HEK293 (cell line): ENCODE data around the gene TRA2A.

Experiments
- BCL11B ChIP-seq: fragments of 450-650 bp; formaldehyde crosslinking; IDR thresholded peaks from 2 replicates; pipeline ENCODE4 v1.5.1; 2016; ENCODE audit warnings: low read depth, missing biosample characterization, missing genetic modification characterization
- EGR2 ChIP-seq: fragments of 450-650 bp; formaldehyde crosslinking; IDR thresholded peaks from 2 replicates; pipeline ENCODE4 v1.5.1; 2016; ENCODE audit warnings: low read depth, missing biosample characterization, missing genetic modification characterization
- GLI2 ChIP-seq: fragments of 450-650 bp; formaldehyde crosslinking; IDR thresholded peaks from 2 replicates; pipeline ENCODE4; 2017; ENCODE audit warnings: missing biosample characterization, missing genetic modification characterization, low read depth, borderline replicate concordance
- HOXC10 ChIP-seq: sonication (generic); formaldehyde crosslinking; IDR thresholded peaks from 2 replicates; pipeline ENCODE4 v1.8.1; 2023; ENCODE audit warnings: mild to moderate bottlenecking, missing genetic modification reagents
- IKZF3 ChIP-seq: fragments of 450-650 bp; IDR thresholded peaks from 2 replicates; pipeline ENCODE4 v1.5.0; 2018; ENCODE audit warnings: missing biosample characterization, mild to moderate bottlenecking, missing genetic modification characterization, moderate library complexity
- MEIS1 ChIP-seq: sonication (generic); formaldehyde crosslinking; IDR thresholded peaks from 2 replicates; pipeline ENCODE4 v1.8.1; 2022; ENCODE audit warnings: missing genetic modification reagents, mild to moderate bottlenecking, borderline replicate concordance
- ZBTB11 ChIP-seq: fragments of 450-650 bp; formaldehyde crosslinking; conservative IDR thresholded peaks from 2 replicates; pipeline ENCODE4 v1.5.1; 2016; ENCODE audit warnings: low read depth, missing biosample characterization, missing genetic modification characterization
- ZFP69B ChIP-seq: fragments of 450-650 bp; formaldehyde crosslinking; IDR thresholded peaks from 2 replicates; pipeline ENCODE4 v1.5.1; 2016; ENCODE audit warnings: missing biosample characterization, missing genetic modification characterization
- ZNF132 ChIP-seq: fragments of 450-650 bp; formaldehyde crosslinking; IDR thresholded peaks from 2 replicates; pipeline ENCODE4 v1.5.1; 2017; ENCODE audit warnings: missing biosample characterization, missing genetic modification characterization, borderline replicate concordance
- ZNF138 ChIP-seq: fragments of 450-650 bp; formaldehyde crosslinking; IDR thresholded peaks from 2 replicates; pipeline ENCODE4 v1.5.1; 2016; ENCODE audit warnings: missing biosample characterization, missing genetic modification characterization, borderline replicate concordance
- ZNF140 ChIP-seq: fragments of 450-650 bp; formaldehyde crosslinking; IDR thresholded peaks from 2 replicates; pipeline ENCODE4 v1.5.1; 2016; ENCODE audit warnings: missing biosample characterization, missing genetic modification characterization
- ZNF155 ChIP-seq: fragments of 450-650 bp; formaldehyde crosslinking; IDR thresholded peaks from 2 replicates; pipeline ENCODE4 v1.5.1; 2016; ENCODE audit warnings: missing biosample characterization, missing genetic modification characterization
- ZNF19 ChIP-seq: fragments of 450-650 bp; formaldehyde crosslinking; IDR thresholded peaks from 2 replicates; pipeline ENCODE4; 2016; ENCODE audit warnings: missing biosample characterization, missing genetic modification characterization, low read depth
- ZNF24 ChIP-seq: fragments of 450-650 bp; formaldehyde crosslinking; IDR thresholded peaks from 2 replicates; pipeline ENCODE4 v1.5.1; 2016; ENCODE audit warnings: missing biosample characterization, missing genetic modification characterization
- ZNF280C ChIP-seq: fragments of 450-650 bp; formaldehyde crosslinking; IDR thresholded peaks from 2 replicates; pipeline ENCODE4 v1.5.1; 2016; ENCODE audit warnings: missing biosample characterization, missing genetic modification characterization
- ZNF311 ChIP-seq: fragments of 450-650 bp; formaldehyde crosslinking; IDR thresholded peaks from 2 replicates; pipeline ENCODE4 v1.5.1; 2017; ENCODE audit warnings: missing biosample characterization, missing genetic modification characterization, borderline replicate concordance
- ZNF324 ChIP-seq: fragments of 450-650 bp; formaldehyde crosslinking; IDR thresholded peaks from 2 replicates; pipeline ENCODE4 v1.5.1; 2016; ENCODE audit warnings: missing biosample characterization, missing genetic modification characterization
- ZNF350 ChIP-seq: fragments of 450-650 bp; formaldehyde crosslinking; IDR thresholded peaks from 2 replicates; pipeline ENCODE4 v1.5.0; 2017; ENCODE audit warnings: missing biosample characterization, mild to moderate bottlenecking, missing genetic modification characterization
- ZNF37A ChIP-seq: fragments of 450-650 bp; IDR thresholded peaks from 2 replicates; pipeline ENCODE4 v1.5.1; 2018; ENCODE audit warnings: missing biosample characterization, missing genetic modification characterization
- ZNF404 ChIP-seq: fragments of 450-650 bp; formaldehyde crosslinking; IDR thresholded peaks from 2 replicates; pipeline ENCODE4 v1.5.1; 2017; ENCODE audit warnings: missing biosample characterization, missing genetic modification characterization
- ZNF423 ChIP-seq: fragments of 450-650 bp; formaldehyde crosslinking; IDR thresholded peaks from 2 replicates; pipeline ENCODE4 v1.5.1; 2016; ENCODE audit warnings: missing biosample characterization, missing genetic modification characterization
- ZNF449 ChIP-seq: fragments of 450-650 bp; formaldehyde crosslinking; IDR thresholded peaks from 2 replicates; pipeline ENCODE4 v1.5.1; 2017; ENCODE audit warnings: missing biosample characterization, mild to moderate bottlenecking, missing genetic modification characterization, moderate library complexity
- ZNF530 ChIP-seq: fragments of 450-650 bp; formaldehyde crosslinking; IDR thresholded peaks from 2 replicates; pipeline ENCODE4 v1.5.1; 2016; ENCODE audit warnings: low read depth, missing biosample characterization, missing genetic modification characterization
- ZNF610 ChIP-seq: fragments of 450-650 bp; formaldehyde crosslinking; IDR thresholded peaks from 2 replicates; pipeline ENCODE4 v1.5.1; 2016; ENCODE audit warnings: missing biosample characterization, missing genetic modification characterization, borderline replicate concordance
- ZNF629 ChIP-seq: fragments of 450-650 bp; formaldehyde crosslinking; IDR thresholded peaks from 2 replicates; pipeline ENCODE4 v1.5.1; 2017; ENCODE audit warnings: missing biosample characterization, missing genetic modification characterization
- ZNF658 ChIP-seq: fragments of 450-650 bp; formaldehyde crosslinking; IDR thresholded peaks from 2 replicates; pipeline ENCODE4; 2016; ENCODE audit warnings: missing biosample characterization, missing genetic modification characterization
- ZNF677 ChIP-seq: fragments of 450-650 bp; IDR thresholded peaks from 2 replicates; pipeline ENCODE4 v1.5.0; 2018; ENCODE audit warnings: missing biosample characterization, mild to moderate bottlenecking, missing genetic modification characterization, moderate library complexity
- ZNF704 ChIP-seq: fragments of 450-650 bp; formaldehyde crosslinking; IDR thresholded peaks from 2 replicates; pipeline ENCODE4 v1.5.1; 2016; ENCODE audit warnings: missing biosample characterization, missing genetic modification characterization
- ZNF768 ChIP-seq: fragments of 450-650 bp; formaldehyde crosslinking; IDR thresholded peaks from 2 replicates; pipeline ENCODE4 v1.5.1; 2018; ENCODE audit warnings: missing biosample characterization, mild to moderate bottlenecking, missing genetic modification characterization
- ZNF837 ChIP-seq: fragments of 450-650 bp; formaldehyde crosslinking; IDR thresholded peaks from 2 replicates; pipeline ENCODE4 v1.5.1; 2016; ENCODE audit warnings: missing biosample characterization, missing genetic modification characterization
- ZXDB ChIP-seq: fragments of 450-650 bp; formaldehyde crosslinking; IDR thresholded peaks from 2 replicates; pipeline ENCODE4 v1.5.1; 2016; ENCODE audit warnings: missing biosample characterization, missing genetic modification characterization

The TRA2A gene

GRCh38 chr7:23474094-23474828, 57.5 kb downstream of the TRA2A start (continued):
- TF ChIP-seq ZNF350 (tag by site-specific recombination) = no peak
- TF ChIP-seq GLI2 (tag by site-specific recombination) = no peak
- TF ChIP-seq ZNF658 (tag by site-specific recombination) = no peak
- TF ChIP-seq ZNF324 (tag by site-specific recombination) = no peak; the same call in 1 of the 2 replicates
- TF ChIP-seq ZBTB11 (tag by site-specific recombination) = 0 out of 2 replicates have a peak, but pooled peaks have one; percentile 8
- no peak for TF ChIP-seq ZNF132
- TF ChIP-seq ZNF530 = no peak
- TF ChIP-seq ZNF280C (tag by site-specific recombination) = no peak
- TF ChIP-seq ZNF140 (tag by site-specific recombination) = no peak
- no peak for TF ChIP-seq ZNF449 (tag by site-specific recombination)
- TF ChIP-seq ZFP69B (tag by site-specific recombination) = peak; percentile 45
- TF ChIP-seq ZNF629 (tag by site-specific recombination) = peak; percentile 62
- no peak for TF ChIP-seq ZNF19
- peak; percentile 68; the same call in 1 of the 2 replicates for TF ChIP-seq BCL11B (tag by site-specific recombination)
- 0 out of 2 replicates have a peak, but pooled peaks have one; percentile 20 for TF ChIP-seq ZNF24 (tag by site-specific recombination)
- no peak for TF ChIP-seq MEIS1 (CRISPR knock-in tag)
- no peak for TF ChIP-seq ZNF610 (tag by site-specific recombination)
- peak; percentile 94 for TF ChIP-seq EGR2
- TF ChIP-seq ZNF768 = no peak
- peak; percentile 99 for TF ChIP-seq ZXDB (tag by site-specific recombination)
- TF ChIP-seq ZNF404 (tag by site-specific recombination) = no peak
- TF ChIP-seq ZNF423 = no peak
- no peak for TF ChIP-seq ZNF311 (tag by site-specific recombination)
- no peak for TF ChIP-seq ZNF704 (tag by site-specific recombination)
- TF ChIP-seq ZNF155 = no peak
- TF ChIP-seq ZNF677 = no peak
- no peak for TF ChIP-seq ZNF837
- no peak for TF ChIP-seq ZNF138 (tag by site-specific recombination)
- TF ChIP-seq ZNF37A (tag by site-specific recombination) = no peak
- peak; percentile 21; the same call in 1 of the 2 replicates for TF ChIP-seq HOXC10 (CRISPR knock-in tag)
- TF ChIP-seq IKZF3 = peak; percentile 95
